Activated CD4-positive, CD25-positive, alpha-beta regulatory T cell treated with anti-CD3 and anti-CD28 coated beads, Interleukin-2, amount 50 U/mL, for 72 hours (primary cell): ENCODE results near the gene CHORDC1.
"Not testable (repeated sequence)": the region's sequence is repeated elsewhere in the genome, so short reads cannot be mapped to it uniquely, and the experiment has no call there.

Source experiments
- DNase-seq: peaks from one replicate; pipeline ENCODE4 v3.0.0; 2021

The CHORDC1 gene

DNA sequence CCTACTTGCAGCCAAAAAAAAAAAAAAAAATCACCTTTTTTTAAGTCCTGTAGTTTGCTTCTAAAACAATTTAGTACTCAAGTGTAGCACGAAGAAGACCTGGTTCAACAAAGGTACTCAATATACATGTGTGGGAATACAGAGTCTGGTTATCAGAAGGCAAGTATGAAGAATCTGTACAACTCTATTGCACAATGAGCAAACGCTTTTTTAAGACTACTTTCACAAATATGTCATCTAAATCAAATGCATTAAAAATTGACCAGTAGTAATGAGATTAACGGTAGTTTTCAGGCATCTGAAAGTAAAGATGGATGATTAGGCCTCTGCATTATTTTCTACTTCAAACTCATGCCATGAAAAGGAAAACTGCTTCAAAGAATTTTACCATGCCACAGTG is 9.5 kb downstream of the CHORDC1 start:
- no peak for DNase-seq

DNA sequence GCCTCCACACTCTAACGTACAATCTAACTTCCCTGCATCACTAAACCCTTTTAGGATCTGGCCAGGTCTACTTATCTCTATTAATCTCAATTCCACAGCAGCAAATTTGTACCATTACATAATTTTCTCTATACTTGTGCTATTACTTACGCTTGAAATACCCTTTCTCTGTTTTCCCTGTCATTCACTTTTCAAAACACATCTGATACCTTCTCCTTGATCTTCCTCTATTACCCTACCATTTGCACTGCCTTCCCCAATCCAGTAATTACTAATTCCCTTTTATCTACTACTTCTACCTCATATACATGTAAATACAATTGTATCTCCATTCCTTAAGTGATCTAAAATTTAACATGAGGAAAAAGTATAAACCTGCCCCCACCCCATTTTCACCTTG is 14.0 kb downstream of the CHORDC1 start:
- DNase-seq, result no peak

GRCh38 chr11:90207992-90208391 is 14.9 kb downstream of the CHORDC1 start:
- DNase-seq, result not testable (repeated sequence)

GRCh38 chr11:90204832-90205646 is 17.8 kb downstream of the CHORDC1 start:
- DNase-seq, result no peak

DNA sequence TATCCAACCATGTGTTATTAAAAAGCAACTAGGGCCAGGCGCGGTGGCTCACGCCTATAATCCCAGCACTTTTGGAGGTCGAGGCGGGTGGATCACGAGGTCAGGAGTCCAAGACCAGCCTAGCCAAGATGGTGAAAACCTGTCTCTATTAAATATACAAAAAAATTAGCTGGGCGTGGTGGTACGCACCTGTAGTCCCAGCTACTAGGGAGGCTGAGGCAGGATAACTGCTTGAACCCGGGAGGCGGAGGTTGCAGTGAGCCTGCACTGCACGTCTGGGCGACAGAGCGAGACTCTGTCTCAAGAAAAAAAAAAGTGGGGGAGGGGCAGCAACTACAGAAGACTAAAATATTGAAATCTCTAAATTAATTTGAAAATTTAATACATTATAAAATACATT is 18.4 kb downstream of the CHORDC1 start:
- no peak for DNase-seq

- no peak for DNase-seq
These were observed 20.5 kb downstream of the CHORDC1 start for GRCh38 chr11:90202342-90202741.

DNA sequence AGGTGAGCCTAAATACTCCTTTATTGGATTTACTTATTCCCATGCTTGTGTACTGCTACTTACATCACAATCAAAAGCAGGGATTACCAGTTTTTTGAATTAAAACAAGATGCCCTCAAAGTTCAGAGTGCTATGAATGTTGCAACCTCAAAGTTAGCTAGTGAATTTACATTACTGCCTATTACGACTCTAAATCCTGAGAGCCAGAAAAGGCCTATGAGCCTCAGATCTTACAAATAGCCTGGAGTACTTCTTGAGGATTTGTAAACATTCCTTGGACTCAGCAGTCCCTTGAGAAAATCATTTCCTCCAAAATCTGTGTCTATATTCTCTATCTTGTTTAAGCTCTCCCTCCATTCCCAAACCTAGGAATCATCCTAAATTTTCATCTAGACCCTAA is 25.5 kb downstream of the CHORDC1 start:
- DNase-seq, result no peak

- DNase-seq, result no peak
These were observed 29.8 kb downstream of the CHORDC1 start for GRCh38 chr11:90192869-90193582.

GRCh38 chr11:90189011-90189410 is 33.8 kb downstream of the CHORDC1 start:
- no peak for DNase-seq

- no peak for DNase-seq
These were observed 35.0 kb downstream of the CHORDC1 start for GRCh38 chr11:90187839-90188238.

DNA sequence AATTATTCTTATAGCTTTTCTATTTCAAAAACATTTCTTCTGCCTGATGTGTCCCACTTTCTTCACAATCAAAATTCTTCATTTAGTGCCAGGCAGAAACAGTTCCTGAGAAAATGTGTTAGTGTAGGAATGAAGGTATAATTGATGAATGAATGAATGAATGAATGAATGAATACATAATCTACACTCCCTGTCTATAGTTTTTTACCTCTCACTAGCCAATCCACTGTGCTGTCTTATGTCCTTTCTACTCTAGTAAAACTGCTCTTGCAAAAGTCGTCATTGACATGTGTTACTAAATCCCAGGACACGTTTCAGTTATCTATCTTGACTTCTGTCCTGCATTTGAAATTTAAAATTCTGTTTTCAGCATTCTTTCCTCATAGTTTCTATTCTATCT is 42.9 kb downstream of the CHORDC1 start:
- no peak for DNase-seq

DNA sequence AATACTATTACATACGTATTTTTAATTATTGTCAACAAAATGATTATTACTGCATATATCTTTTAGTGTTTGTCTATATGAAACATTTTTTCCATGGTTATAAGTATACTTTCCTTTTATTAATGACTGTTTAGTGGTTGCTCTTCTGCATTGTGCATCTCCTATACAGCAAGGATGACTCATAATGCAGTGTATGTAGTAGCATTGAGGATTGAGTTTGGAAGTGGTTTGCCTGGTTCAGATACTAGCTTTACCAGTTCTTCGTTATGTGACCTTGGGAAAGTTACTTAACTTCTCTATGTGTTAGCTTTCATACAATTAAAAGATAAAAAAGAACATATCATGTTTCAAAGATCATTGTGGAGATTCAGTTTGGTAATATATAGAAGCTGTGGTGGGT is 44.1 kb downstream of the CHORDC1 start:
- DNase-seq, result no peak

DNA sequence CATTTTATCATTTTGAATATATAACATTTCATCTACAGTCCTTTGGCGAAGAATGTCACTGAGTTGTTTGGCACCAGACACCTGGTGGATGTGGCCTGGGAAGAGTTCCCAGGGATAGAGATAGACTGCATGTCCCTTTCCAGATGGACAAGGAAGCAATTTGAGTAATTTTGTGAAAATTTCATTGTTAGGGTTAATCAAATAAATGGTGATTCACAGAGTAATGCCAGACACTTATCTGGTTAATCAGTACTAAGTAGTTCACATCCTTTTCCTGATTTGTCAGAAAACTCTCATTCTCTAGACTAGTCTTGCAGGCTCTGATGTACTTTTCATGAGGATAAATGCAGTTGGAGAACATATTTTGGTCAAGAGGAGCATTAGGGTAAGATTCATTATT is 46.8 kb downstream of the CHORDC1 start:
- no peak for DNase-seq

GRCh38 chr11:90171359-90171758 is 51.5 kb downstream of the CHORDC1 start:
- DNase-seq, result no peak

- no peak for DNase-seq
These were observed 54.3 kb downstream of the CHORDC1 start for GRCh38 chr11:90168571-90168970.

GRCh38 chr11:90167704-90168103 is 55.1 kb downstream of the CHORDC1 start:
- DNase-seq, result not testable (repeated sequence)

DNA sequence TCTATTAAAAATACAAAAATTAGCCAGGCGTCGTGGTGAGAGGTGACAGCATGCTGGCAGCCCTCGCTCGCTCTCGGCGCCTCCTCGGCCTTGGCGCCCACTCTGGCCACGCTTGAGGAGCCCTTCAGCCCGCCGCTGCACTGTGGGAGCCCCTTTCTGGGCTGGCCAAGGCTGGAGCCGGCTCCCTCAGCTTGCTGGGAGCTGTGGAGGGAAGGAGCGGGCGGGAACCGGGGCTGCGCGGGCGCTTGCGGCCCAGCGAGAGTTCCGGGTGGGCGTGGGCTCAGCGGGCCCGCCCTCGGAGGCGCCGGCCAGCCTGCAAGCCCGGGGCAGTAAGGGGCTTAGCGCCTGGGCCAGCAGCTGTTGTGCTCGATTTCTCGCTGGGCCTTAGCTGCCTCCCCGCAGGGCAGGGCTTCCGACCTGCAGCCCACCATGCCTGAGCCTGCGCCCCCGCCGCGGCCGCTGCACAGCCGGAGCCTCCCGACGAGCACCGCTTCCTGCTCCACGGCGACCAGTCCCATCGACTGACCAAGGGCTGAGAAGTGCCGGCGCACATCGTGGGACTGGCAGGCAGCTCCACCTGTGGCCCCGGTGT is 55.8 kb downstream of the CHORDC1 start:
- DNase-seq, result not testable (repeated sequence)
